Vagina (tissue), 2 donors: Measurements from ENCODE around the gene GFOD1.

Source experiments
- CTCF ChIP-seq, 3 experiments: fragments of 450-650 bp in 2 of 3; fragments of 200-600 bp in 1 of 3; sonication (generic) in 1 of 3; IDR thresholded peaks; one replicate each; pipeline ENCODE4 v1.5.1; 2017 to 2019; ENCODE audit warnings: antibody characterized with exemption in 3 of 3, mild to moderate bottlenecking in 2 of 3, moderate library complexity in 2 of 3
- POLR2A ChIP-seq, 2 donors: fragments of 450-650 bp; IDR thresholded peaks; one replicate each; pipeline ENCODE4 v1.6.1; 2017; ENCODE audit warnings: antibody characterized with exemption in 2 of 2, mild to moderate bottlenecking in 2 of 2, moderate library complexity in 2 of 2

GRCh38 chr6:13431861-13432465, 55.4 kb downstream of the GFOD1 start:
- TF ChIP-seq POLR2A (IDR thresholded peaks at IDR 0.05), result no peak
- no peak for TF ChIP-seq CTCF (IDR thresholded peaks at IDR 0.05)
